HFF-Myc (cell line): ENCODE results near the gene GDPD1.
"Not testable (repeated sequence)": the region's sequence is repeated elsewhere in the genome, so short reads cannot be mapped to it uniquely, and the experiment has no call there.

Experiments used
- DNase-seq: peaks from one replicate; pipeline ENCODE4 v3.0.0-alpha.2; 2011; ENCODE audit warnings: low read depth; ENCODE audit errors: extremely low read depth
- H3K4me3 ChIP-seq: replicated peaks from 2 replicates; pipeline ENCODE4 v1.5.1; 2011; ENCODE audit warnings: low read depth, mild to moderate bottlenecking, control low read depth, low read length
- TF ChIP-seq, protein P1 (sequence below): IDR thresholded peaks from 2 replicates; pipeline ENCODE4 v1.5.1; 2012; ENCODE audit warnings: mild to moderate bottlenecking, low read depth, low read length, control low read depth; ENCODE audit errors: missing control alignments

The GDPD1 gene

DNA sequence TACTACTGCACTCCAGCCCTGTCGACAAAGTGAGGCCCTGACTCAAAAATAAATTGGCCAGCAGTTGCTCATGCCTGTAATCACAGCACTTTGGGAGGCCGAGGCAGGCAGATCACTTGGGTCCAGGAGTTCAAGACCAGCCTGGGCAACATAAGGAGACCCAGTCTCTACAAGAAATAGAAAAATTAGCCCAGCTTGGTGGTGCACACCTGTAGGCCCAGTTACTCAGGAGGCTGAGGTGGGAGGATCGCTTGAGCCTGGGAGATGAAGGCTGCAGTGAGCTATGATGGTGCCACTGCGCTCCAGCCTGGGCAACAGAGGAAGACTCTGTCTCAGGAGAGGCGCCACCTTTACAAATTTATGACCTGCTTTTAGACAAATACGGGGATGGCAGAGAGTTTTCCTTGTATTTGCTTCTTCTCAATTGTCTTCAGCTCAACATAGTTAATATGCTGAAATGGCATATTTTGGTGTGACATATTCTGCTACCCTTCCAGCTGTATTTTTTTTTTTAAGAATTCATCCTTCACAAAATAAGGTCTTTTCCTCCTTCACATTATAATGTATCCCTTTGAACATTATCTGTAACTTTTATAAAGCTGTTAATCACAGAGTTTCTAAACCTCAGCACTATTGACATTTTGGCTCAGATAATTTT lies 90.1 kb downstream of the GDPD1 start:
- TF ChIP-seq, protein P1, sequence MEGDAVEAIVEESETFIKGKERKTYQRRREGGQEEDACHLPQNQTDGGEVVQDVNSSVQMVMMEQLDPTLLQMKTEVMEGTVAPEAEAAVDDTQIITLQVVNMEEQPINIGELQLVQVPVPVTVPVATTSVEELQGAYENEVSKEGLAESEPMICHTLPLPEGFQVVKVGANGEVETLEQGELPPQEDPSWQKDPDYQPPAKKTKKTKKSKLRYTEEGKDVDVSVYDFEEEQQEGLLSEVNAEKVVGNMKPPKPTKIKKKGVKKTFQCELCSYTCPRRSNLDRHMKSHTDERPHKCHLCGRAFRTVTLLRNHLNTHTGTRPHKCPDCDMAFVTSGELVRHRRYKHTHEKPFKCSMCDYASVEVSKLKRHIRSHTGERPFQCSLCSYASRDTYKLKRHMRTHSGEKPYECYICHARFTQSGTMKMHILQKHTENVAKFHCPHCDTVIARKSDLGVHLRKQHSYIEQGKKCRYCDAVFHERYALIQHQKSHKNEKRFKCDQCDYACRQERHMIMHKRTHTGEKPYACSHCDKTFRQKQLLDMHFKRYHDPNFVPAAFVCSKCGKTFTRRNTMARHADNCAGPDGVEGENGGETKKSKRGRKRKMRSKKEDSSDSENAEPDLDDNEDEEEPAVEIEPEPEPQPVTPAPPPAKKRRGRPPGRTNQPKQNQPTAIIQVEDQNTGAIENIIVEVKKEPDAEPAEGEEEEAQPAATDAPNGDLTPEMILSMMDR: no peak
- no peak for DNase-seq
- H3K4me3 ChIP-seq: no peak overlapping the region

DNA sequence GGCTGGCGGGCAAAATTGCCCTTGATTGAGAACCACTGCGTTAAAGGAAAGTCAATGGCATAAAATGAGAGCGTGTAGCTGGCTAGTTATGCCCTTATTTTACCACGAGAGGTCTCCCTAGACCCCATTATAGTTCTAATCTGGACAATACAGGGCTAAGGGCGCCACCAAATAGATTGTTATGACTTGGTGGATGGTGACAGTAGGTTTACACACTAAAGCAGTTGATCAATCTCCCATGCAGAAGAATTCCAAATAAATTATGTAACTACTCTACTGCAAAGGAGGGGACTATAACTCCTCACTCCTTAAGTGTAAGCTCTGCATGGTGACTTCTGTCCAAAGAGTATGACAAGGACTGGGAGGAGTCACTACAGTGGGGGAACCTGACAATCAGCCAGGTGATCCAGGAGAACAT lies 90.7 kb downstream of the GDPD1 start:
- DNase-seq: peak; percentile 35
- no peak overlapping the region for H3K4me3 ChIP-seq
- TF ChIP-seq, protein P1: peak; percentile 65

DNA sequence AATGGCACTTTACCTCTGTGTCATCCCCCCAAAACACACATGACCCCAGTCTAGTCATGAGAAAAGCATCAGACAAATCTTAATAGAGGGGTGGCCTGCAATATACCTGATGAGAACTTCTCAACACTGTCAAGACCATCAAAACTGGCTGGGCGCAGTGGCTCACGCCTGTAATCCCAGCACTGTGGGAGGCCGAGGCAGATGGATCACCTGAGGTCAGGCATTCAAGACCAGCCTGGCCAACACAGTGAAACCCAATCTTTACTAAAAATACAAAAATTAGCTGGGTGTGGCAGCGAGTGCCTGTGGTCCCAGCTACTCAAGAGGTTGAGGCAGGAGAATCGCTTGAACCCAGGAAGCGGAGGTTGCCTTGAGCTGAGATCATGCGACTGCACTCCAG lies 91.2 kb downstream of the GDPD1 start:
- H3K4me3 ChIP-seq, DNase-seq: not testable (repeated sequence)

DNA sequence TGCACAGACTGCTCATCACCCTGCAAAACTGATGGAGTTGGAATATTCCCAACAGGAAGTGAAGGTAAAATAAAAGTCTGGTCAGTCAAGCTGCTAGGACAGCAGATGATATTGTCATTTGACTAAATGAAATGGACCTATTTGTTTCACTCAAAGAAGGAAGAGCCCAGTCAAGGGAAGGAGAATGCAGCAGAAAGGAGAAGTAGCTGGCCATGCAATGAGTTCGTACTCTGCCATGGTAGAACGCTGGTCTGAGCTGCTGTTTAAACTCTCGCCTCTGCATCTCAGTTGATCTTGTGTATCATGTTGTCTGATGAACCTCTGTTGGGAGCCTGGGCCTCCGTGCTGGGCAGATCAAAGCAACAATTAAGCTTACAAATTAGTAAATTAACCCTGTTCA lies 95.6 kb downstream of the GDPD1 start:
- no peak overlapping the region for H3K4me3 ChIP-seq
- TF ChIP-seq, protein P1: no peak
- no peak for DNase-seq
